Panc1 (cell line): ENCODE results near the gene FAM180B. TPM values are rescaled to one million over a fixed set of nuclear protein-coding genes. Genes with fewer than 3 reads are reported as not detected.
"Not testable (repeated sequence)": the region's sequence is repeated elsewhere in the genome, so short reads cannot be mapped to it uniquely, and the experiment has no call there.

Experiments
- ATAC-seq: fragments of 200-7000 bp; cut with Tn5 transposase; 2 replicates; pipeline ENCODE4 v1.9.1; 2020; ENCODE audit warnings: mild to moderate bottlenecking, moderate library complexity
- BruUV-seq: library from RNA; stranded (reverse); fragments of 400-500 nt; replicated peaks from 2 replicates; lab custom pipeline; 2021; lab: Mats Ljungman, UMichigan
- CTCF ChIA-PET: fragments of 300-600 bp; sonication (Branson Sonifier 250); formaldehyde crosslinking; loops from one replicate; lab custom pipeline; 2022; ENCODE audit warnings: antibody characterized with exemption; lab: Charles Lee
- POLR2A ChIA-PET: fragments of 300-600 bp; sonication (Branson Sonifier 250); formaldehyde crosslinking; loops from one replicate; lab custom pipeline; 2022; ENCODE audit warnings: antibody characterized with exemption; lab: Charles Lee
- DNase-seq: peaks from one replicate; pipeline ENCODE4 v3.0.0-alpha.2; 2010; ENCODE audit warnings: low read depth, low spot score
- H3K27ac ChIP-seq: 2 replicates; pipeline ENCODE4 v1.5.1; 2011; ENCODE audit warnings: mild to moderate bottlenecking, low read length, inconsistent platforms
- H3K27me3 ChIP-seq: fragments of 200-500 bp; sonication (Bioruptor generic); 2 replicates; pipeline ENCODE4 v1.6.0; 2014; ENCODE audit warnings: low read length, inconsistent platforms; ENCODE audit not compliant: control insufficient read depth, insufficient read depth
- H3K36me3 ChIP-seq: fragments of 200-500 bp; sonication (Bioruptor generic); 2 replicates; pipeline ENCODE4 v1.5.1; 2014; ENCODE audit warnings: inconsistent platforms, mild to moderate bottlenecking, low read length, moderate library complexity; ENCODE audit not compliant: control insufficient read depth, insufficient read depth
- H3K4me1 ChIP-seq: 2 replicates; pipeline ENCODE4 v1.5.1; 2011; ENCODE audit warnings: inconsistent platforms, mild to moderate bottlenecking, low read length, moderate library complexity; ENCODE audit not compliant: control insufficient read depth, insufficient read depth
- H3K4me3 ChIP-seq, 2 experiments: 2 replicates each; pipeline ENCODE4 v1.5.1; 2011 to 2012; ENCODE audit warnings: low read depth in 2 of 2, low read length in 2 of 2, mild to moderate bottlenecking in 2 of 2, inconsistent platforms in 1 of 2, moderate library complexity in 1 of 2
- H3K9me3 ChIP-seq: fragments of 200-500 bp; sonication (Bioruptor generic); 2 replicates; pipeline ENCODE4 v1.5.1; 2014; ENCODE audit warnings: low read depth, mild to moderate bottlenecking, inconsistent platforms, low read length, moderate library complexity; ENCODE audit not compliant: control insufficient read depth, insufficient read depth
- CTCF ChIP-seq: fragments of 450-650 bp; IDR thresholded peaks from 2 replicates; pipeline ENCODE4 v1.5.1; 2017; ENCODE audit warnings: mild to moderate bottlenecking
- POLR2AphosphoS5 ChIP-seq: IDR thresholded peaks from 2 replicates; pipeline ENCODE4 v1.6.1; 2012; ENCODE audit warnings: mild to moderate bottlenecking, low read depth, low read length, moderate library complexity
- SIN3A ChIP-seq: IDR thresholded peaks from 2 replicates; pipeline ENCODE4 v1.6.1; 2012; ENCODE audit warnings: low read depth, mild to moderate bottlenecking, low read length, moderate library complexity, borderline replicate concordance; ENCODE audit not compliant: insufficient read depth
- in situ Hi-C: cut with HindIII; loops from 2 replicates; pipeline ENCODE4 v1.10.0; 2016; ENCODE audit warnings: low sequenced_read_pairs, low pct_unique_long_range_greater_than_20kb
- intact Hi-C: fragments of 100-400 bp; cut with micrococcal nuclease; formaldehyde crosslinking; loops from one replicate; pipeline ENCODE4 v1.10.0; 2022; ENCODE audit not compliant: unreplicated experiment
- total RNA-seq: library from RNA; stranded (reverse); gene quantifications from one replicate; pipeline ENCODE4 v1.2.1, GENCODE V29; 2021; ENCODE audit not compliant: unreplicated experiment

The FAM180B gene
- total RNA-seq, 1 experiment from 2014 or later, result not detected

- no peak for DNase-seq
- H3K27me3 ChIP-seq, result no peaks in the 10 kb centered on the region
- H3K36me3 ChIP-seq, result peaks cover 25% of the 10 kb centered on the region
- intact Hi-C loops (no loop called here), in situ Hi-C loops (no loop called here)
- no TSS peak for BruUV-seq
- ChIA-PET POLR2A (no interaction called here), CTCF (no interaction called here)
- TF ChIP-seq POLR2AphosphoS5 (no peak), SIN3A (no peak), CTCF (no peak)
- H3K4me3 ChIP-seq, result no peak overlapping the region
- H3K27ac ChIP-seq, result no peak overlapping the region
- no peaks in the 10 kb centered on the region for H3K9me3 ChIP-seq
- ATAC-seq, result peak; percentile 65
- H3K4me1 ChIP-seq, result no peaks in the 10 kb centered on the region
These were observed 45.0 kb downstream of the FAM180B start for GRCh38 chr11:47631473-47631872.

GRCh38 chr11:47636331-47636730 lies 49.9 kb downstream of the FAM180B start:
- POLR2A ChIA-PET, H3K4me1 ChIP-seq, in situ Hi-C loops, intact Hi-C loops, CTCF ChIA-PET, DNase-seq, ATAC-seq, BruUV-seq, H3K27me3 ChIP-seq, H3K27ac ChIP-seq, H3K4me3 ChIP-seq, H3K9me3 ChIP-seq: not testable (repeated sequence)
- peaks cover 19% of the 10 kb centered on the region for H3K36me3 ChIP-seq

Other genes with a start within 250 kb of the FAM180B start
- not detected for gene MYBPC3, start 234.0 kb upstream of the FAM180B start, total RNA-seq
- gene SPI1, start 208.1 kb upstream of the FAM180B start, total RNA-seq, result 0.31 TPM
- 50.2 TPM for gene SLC39A13, start 178.1 kb upstream of the FAM180B start, total RNA-seq
- 181 TPM for gene PSMC3, start 160.2 kb upstream of the FAM180B start, total RNA-seq
- gene RAPSN, start 137.5 kb upstream of the FAM180B start, total RNA-seq, result 1.8 TPM
- 160 TPM for gene CELF1, start 33.5 kb upstream of the FAM180B start, total RNA-seq
- gene PTPMT1, start 21.1 kb upstream of the FAM180B start, total RNA-seq, result 81.0 TPM
- 23.2 TPM for gene KBTBD4, start 7.7 kb upstream of the FAM180B start, total RNA-seq
- 135 TPM for gene NDUFS3, start 7.6 kb upstream of the FAM180B start, total RNA-seq
- not detected for gene C1QTNF4, start 7.7 kb downstream of the FAM180B start, total RNA-seq
- 230 TPM for gene MTCH2, start 55.9 kb downstream of the FAM180B start, total RNA-seq
- 6.8 TPM for gene AGBL2, start 128.7 kb downstream of the FAM180B start, total RNA-seq
- gene FNBP4, start 180.7 kb downstream of the FAM180B start, total RNA-seq, result 68.3 TPM